GM23248 (cell line): ENCODE measurements around the gene DLG2.

ENCODE experiments used
- EZH2 ChIP-seq: fragments of 200-600 bp; sonication (generic); IDR thresholded peaks from 2 replicates; pipeline ENCODE4 v1.6.1; 2018; ENCODE audit warnings: antibody characterized with exemption, mild to moderate bottlenecking; ENCODE audit not compliant: insufficient read depth, poor library complexity, severe bottlenecking
- EZH2phosphoT487 ChIP-seq: fragments of 200-600 bp; sonication (generic); IDR thresholded peaks from 2 replicates; pipeline ENCODE4 v1.6.1; 2018; ENCODE audit warnings: antibody characterized with exemption, moderate library complexity, mild to moderate bottlenecking, low read depth; ENCODE audit not compliant: insufficient read depth

- TF ChIP-seq EZH2phosphoT487: no peak
- TF ChIP-seq EZH2: no peak
Observed at GRCh38 chr11:83746921-83747585, 1880.1 kb downstream of the DLG2 start.
